ENCODE data around the gene POPDC3.
A peak's percentile ranks its signal among the peaks of the same experiment; 100 is the strongest.
"Not testable (repeated sequence)": the region's sequence is repeated elsewhere in the genome, so short reads cannot be mapped to it uniquely, and the experiment has no call there.

Gene POPDC3

GRCh38 chr6:105179244-105180065 lies at the start of gene POPDC3:
Gene POPDC3 (minus strand): TSS chr6:105180014. CDS start chr6:105161909, 18,105 bp downstream.
- DNase-seq = peak; percentile 55

GRCh38 chr6:105227295-105227767 lies 47.5 kb upstream of the POPDC3 start:
- no peak for DNase-seq

GRCh38 chr6:105226598-105227294 lies 46.9 kb upstream of the POPDC3 start:
- DNase-seq = no peak

- no peak for DNase-seq
Measured at GRCh38 chr6:105223242-105223641, 43.4 kb upstream of the POPDC3 start.

- DNase-seq = not testable (repeated sequence)
Measured at GRCh38 chr6:105221219-105221618, 41.4 kb upstream of the POPDC3 start.

GRCh38 chr6:105220186-105220585 lies 40.4 kb upstream of the POPDC3 start:
- DNase-seq = no peak

- not testable (repeated sequence) for DNase-seq
Measured at GRCh38 chr6:105219218-105219617, 39.4 kb upstream of the POPDC3 start.

GRCh38 chr6:105215506-105215905 lies 35.7 kb upstream of the POPDC3 start:
- no peak for DNase-seq

GRCh38 chr6:105214668-105215067 lies 34.9 kb upstream of the POPDC3 start:
- no peak for DNase-seq

- no peak for DNase-seq
Measured at GRCh38 chr6:105213272-105213671, 33.5 kb upstream of the POPDC3 start.

GRCh38 chr6:105212587-105212986 lies 32.8 kb upstream of the POPDC3 start:
- DNase-seq = no peak

GRCh38 chr6:105211831-105212230 lies 32.0 kb upstream of the POPDC3 start:
- DNase-seq = no peak

- no peak for DNase-seq
Measured at GRCh38 chr6:105210932-105211531, 31.2 kb upstream of the POPDC3 start.

GRCh38 chr6:105209950-105210706 lies 30.3 kb upstream of the POPDC3 start:
- DNase-seq = no peak

GRCh38 chr6:105207524-105208269 lies 27.9 kb upstream of the POPDC3 start:
- no peak for DNase-seq

- DNase-seq = no peak
Measured at GRCh38 chr6:105204768-105205167, 25.0 kb upstream of the POPDC3 start.

GRCh38 chr6:105204331-105204730 lies 24.5 kb upstream of the POPDC3 start:
- no peak for DNase-seq

- no peak for DNase-seq
Measured at GRCh38 chr6:105202486-105202885, 22.7 kb upstream of the POPDC3 start.

GRCh38 chr6:105200133-105200730 lies 20.4 kb upstream of the POPDC3 start:
- no peak for DNase-seq

- DNase-seq = no peak
Measured at GRCh38 chr6:105199711-105200110, 19.9 kb upstream of the POPDC3 start.

- DNase-seq = no peak
Measured at GRCh38 chr6:105196076-105196475, 16.3 kb upstream of the POPDC3 start.

GRCh38 chr6:105194591-105194990 lies 14.8 kb upstream of the POPDC3 start:
- no peak for DNase-seq
